Measurements from ENCODE around the gene IL9. TPM values are rescaled to one million over a fixed set of nuclear protein-coding genes. Genes with fewer than 3 reads are reported as not detected.

Gene IL9
- total and polyA plus RNA-seq, 10 of the 15 experiments (the other 5 are each of a cell fraction or from before 2014, with no cell fraction given): not detected

GRCh38 chr5:135934939-135935338, 39.3 kb upstream of the IL9 start (continued):
- TF ChIP-seq ZBTB33 (IDR thresholded peaks at IDR 0.05) (no peak), BCLAF1 (IDR thresholded peaks at IDR 0.05) (no peak), CREB1 (IDR thresholded peaks at IDR 0.05; ENCODE audit: low read depth) (no peak), MXI1 (IDR thresholded peaks at IDR 0.05; ENCODE audit: low read depth, low read length) (no peak), REST (IDR thresholded peaks at IDR 0.05; ENCODE audit: low read depth, low read length) (no peak), MEF2B (IDR thresholded peaks at IDR 0.05; ENCODE audit: partially characterized antibody, poor library complexity, severe bottlenecking) (no peak)
